NCI-H2196 treated with DMSO at 0.1 percent for 48 hours (cell line): ENCODE measurements around the gene RAD51B.
A peak's percentile ranks its signal among the peaks of the same experiment; 100 is the strongest.

ENCODE experiments used
- DNase-seq: peaks from one replicate; lab custom pipeline; 2025; ENCODE audit not compliant: unreplicated experiment; lab: John Stamatoyannopoulos, UW

The RAD51B gene

DNA sequence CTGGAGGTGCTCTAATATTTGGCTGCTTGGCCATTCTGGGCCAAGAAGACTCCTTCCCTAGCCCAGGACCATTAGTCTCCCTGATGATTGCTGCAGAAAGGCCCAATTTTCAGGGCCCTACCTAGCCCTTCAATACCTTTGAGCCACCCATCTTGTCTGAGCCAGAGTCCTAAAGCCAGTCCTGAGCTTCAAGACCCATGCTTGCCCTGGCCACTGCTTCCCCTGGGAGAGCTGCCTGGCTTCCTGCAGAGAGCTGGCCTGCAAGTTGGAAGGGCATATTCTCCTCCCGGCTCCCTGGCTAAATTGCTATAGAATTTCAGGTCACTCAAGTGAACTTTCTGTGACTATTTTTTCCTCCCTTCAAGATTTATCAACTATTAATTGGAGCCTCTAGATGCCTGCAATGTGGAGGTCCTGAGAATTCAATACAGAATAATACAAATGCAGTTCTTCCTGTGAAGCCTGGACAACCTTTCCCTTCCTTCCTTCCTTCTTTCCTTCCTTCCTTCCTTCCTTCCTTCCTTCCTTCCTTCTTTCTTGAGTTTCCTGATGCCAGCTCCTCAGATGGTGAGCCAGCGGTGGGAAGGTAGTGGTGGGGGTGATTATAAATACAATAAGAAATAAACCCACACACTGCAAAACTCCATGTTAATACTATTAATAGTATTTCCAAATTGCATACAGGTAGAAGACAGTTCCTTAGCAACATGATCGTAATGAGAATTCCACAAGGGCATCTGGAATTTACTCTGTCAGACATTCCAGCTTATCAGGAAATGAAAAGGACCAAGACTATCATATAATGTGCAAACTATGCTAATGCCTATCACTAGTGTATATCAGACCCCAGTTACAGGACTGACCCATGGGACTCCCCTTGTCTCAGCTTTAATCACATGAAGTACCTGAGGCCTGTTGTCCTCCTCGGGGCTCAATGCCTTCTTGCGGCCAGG, 865.2 kb downstream of the RAD51B start:
- DNase-seq = no peak

DNA sequence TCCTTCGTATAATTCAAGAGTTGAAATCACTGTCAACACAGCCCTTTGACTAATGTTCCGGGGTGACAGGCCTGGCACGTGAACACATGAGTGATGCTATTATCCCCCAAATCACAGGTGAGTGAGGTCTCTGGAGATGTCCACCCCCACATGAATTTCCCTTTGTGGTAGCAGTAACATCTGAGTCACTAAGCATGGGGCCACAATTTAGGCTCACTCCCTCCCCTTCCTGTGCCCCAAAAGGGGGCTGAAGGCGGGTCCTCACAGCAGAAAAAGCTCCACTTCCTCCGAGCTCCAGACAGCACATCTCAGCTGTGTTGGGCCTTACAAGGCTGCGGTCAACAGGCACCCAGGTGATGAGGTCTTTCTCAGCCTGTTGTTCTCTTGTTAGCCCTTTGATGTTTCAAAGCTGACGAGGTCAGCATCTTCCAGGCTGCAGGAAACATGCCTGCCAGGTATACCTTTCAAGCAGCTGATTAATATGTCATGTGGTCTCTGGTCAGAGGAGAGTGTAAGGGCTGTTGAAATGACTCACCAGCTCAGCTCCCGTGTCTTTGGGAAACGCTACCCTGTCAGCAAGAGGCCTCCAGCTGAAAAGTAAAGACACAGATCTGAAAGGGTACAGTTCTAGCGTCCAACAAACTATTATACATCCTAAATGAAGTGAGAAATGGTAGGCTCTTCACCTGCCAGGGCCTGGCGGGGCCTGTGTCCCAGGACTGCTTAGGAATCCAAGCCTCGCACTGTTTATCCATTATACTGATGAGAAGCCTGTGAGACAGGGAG, 866.0 kb downstream of the RAD51B start:
- peak; percentile 46 for DNase-seq

DNA sequence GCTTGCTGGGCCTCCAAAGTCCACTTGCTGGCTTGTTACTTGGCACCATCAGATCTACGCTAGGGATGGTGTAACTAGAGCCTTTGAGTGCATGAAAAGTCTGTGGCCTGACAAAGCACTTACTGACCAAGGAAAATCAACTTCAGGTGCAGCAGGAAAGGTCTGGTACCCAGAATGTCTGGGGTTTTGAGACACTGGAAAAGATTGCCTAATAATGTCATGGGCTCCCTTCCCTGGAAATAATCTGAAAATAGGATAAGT, 866.6 kb downstream of the RAD51B start:
- no peak for DNase-seq

DNA sequence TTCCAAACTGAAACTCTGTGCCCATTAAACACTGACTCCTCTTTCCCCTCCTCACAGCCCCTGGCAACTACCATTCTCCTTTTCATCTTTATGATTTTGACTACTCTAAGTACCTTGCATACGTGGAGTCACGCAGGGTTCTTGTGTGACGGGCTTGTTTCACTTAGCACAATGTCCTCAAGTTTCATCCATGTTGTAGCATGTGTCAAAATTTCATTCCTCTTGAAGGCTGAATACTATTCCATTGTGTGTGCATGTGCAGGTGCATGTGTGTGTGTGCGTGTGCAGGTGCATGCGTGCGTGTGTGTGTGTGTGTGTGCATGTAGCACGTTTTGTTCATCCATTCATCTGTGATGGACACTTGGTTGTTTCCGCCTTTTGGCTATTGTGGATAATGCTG, 867.1 kb downstream of the RAD51B start:
- no peak for DNase-seq

- no peak for DNase-seq
Observed at GRCh38 chr14:68687746-68688145, 868.2 kb downstream of the RAD51B start.

GRCh38 chr14:68688872-68689371, 869.3 kb downstream of the RAD51B start:
- no peak for DNase-seq

DNA sequence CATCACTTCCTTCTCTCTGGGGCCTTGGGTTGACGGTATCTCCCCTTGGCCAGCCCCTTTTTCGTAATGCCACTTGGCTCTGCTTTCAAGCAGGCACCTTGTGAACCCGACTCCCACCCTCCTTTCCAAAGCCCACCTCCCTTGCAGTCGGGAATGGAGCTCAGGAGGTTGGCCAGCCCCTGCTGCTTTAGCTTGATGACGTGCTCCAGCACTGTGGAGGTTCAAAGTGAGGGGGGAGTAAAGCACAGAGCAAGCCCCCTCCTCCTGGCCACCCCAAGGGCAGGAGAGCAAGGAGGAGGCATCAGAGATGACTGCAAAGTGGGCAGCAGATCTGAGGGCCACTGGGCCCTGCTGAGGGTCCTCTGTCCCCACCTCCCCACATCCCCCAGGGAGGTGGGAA, 869.9 kb downstream of the RAD51B start:
- DNase-seq = no peak

GRCh38 chr14:68690089-68690958, 870.7 kb downstream of the RAD51B start:
- no peak for DNase-seq

DNA sequence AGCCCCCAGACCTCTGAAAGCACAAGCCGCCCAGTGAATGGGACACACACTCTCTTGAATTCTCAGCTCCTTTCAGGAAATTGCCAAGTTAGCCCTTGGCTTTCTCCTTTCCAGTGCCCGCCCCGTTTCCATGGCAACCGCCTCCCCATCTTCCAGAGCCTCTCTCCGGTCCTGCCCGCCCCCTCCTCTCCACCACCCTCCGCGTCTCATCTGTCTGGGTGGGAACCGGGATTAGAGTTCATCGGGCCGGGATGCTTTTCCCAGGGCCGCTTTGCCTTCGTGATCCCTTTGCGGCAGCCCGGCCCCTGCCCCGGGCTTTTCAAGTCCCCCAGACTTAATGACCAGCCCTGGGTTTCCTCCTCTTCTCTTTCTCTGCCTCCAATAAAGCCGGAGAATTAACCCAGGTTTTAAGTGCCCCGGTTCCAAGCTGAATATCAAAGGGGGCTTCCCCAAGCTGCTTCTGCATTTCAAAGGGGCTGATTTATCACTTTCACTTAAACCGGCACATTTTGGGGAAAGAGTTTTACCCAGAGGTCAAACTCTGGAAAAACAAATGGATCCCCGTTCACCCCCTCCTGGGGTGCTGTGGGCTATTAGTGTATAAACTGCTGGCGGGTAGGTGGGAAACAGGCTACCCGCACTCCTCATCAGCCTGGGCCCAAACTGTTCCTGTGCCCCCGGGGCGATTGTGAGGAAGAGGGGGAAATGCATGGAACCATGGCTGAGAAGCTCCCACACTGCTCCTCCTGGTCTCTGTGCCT, 871.6 kb downstream of the RAD51B start:
- DNase-seq = no peak

- no peak for DNase-seq
Observed at GRCh38 chr14:68691792-68692118, 872.2 kb downstream of the RAD51B start.

DNA sequence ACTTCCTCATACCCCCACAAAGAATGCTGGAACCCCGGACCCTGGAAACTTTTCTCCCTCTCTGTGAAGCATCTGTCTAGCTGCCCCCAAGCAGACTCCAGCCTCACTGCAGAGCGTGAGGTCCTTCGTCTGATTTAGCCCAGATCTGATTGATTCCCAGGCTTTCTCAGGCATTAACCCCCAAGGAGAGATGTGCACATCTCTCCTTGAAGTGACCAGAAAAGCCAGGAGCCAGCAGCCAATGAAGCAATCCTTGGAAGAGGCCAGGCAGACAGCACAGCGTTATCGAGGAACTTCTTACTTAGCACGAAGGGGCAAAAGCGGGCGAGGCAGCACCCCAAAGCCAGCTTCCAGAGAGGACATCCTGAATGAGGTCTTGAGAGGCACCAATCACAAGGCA, 872.6 kb downstream of the RAD51B start:
- DNase-seq = no peak

DNA sequence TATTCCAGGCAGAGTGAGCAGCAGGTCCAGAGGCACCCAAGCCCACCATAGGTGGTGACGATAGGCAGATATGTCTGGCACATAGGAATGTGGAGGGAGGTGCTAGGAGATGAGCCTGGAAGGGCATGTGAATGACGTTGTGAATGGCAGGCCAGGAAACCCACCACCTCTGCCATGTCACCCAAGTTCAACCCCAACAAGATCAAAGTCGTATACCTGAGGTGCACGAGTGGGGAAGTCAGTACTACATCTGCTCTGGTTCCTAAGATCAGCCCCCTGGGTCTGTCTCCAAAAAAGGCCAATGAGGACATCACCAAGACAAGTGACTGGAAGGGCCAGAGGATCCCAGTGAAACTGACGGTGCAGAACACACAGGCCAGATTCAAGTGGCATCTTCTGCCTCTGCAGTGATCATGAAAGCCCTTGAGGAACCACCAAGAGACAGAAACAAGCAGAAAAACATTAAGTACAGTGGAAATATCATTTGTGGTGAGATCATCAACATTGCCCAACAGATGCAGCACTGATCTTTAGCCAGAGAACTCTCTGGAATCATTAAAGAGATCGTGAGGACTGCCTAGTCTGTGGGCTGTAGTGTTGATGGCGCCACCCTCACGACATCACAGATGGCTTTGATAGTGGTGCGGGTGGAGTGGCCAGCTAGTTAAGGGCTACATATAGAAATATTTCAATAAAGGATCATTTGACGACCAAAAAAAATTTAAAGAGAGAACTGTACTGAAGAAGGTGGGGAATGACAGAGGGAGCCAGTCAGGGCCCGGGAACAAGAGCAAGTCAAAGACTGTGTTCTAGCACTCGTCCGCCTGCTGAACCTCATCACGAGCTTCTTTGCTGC, 873.6 kb downstream of the RAD51B start:
- DNase-seq = no peak

GRCh38 chr14:68693926-68694325, 874.3 kb downstream of the RAD51B start:
- DNase-seq = no peak

DNA sequence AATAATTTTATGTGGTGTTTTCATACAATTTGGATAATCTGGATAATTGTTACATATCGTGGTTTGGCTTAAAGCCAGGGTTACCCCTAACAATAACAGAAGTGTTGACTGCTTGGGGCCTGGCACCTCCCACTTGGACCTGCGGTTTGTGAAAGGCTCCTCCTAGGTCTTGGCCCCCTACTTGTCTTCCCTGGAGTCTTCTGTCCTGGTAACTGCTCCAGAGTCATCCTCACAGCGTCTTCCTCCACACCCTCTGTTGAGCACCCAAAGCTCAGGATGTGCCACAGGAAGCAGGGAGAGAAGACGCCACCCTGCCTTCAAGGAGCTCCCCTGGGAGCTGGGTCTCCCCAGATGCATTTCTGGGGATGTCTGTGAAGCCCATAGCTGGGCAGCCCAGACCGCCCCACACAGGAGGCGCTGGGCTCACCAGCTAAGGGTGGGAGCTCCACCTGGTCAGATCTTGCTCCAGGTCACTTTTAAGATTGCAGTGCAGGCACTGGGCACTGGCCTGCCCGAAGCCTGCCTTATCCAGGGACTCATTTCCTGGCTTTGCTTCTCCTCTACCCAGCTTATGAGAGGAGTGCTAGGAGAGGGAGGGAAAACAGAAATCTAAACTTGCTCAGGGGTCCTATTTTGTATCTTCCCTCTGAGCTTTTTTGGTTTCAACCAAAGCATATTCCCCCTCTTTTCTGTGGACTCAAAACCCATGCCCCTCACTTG, 875.1 kb downstream of the RAD51B start:
- DNase-seq = no peak

- no peak for DNase-seq
Observed at GRCh38 chr14:68695326-68695768, 875.8 kb downstream of the RAD51B start.

- no peak for DNase-seq
Observed at GRCh38 chr14:68695856-68696255, 876.3 kb downstream of the RAD51B start.

DNA sequence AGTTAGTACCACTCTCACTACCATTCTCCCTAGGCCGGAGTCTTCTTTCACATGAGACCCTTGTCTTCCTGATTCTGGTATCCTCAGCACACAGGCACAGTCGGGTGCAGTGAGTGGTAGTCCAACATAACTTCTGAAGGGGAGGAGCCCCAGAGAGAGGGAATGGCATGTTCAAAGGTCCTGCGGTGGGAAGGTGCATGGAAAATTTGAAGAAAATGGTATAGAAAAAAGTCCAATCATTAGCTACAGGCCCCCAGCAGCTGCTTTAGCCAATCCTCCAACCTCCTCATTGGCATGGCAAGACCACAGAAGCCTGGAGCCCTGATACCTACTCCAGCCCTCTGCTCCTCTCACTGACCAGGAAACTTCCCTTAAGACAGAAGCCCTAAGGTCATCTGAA, 876.7 kb downstream of the RAD51B start:
- DNase-seq = no peak

DNA sequence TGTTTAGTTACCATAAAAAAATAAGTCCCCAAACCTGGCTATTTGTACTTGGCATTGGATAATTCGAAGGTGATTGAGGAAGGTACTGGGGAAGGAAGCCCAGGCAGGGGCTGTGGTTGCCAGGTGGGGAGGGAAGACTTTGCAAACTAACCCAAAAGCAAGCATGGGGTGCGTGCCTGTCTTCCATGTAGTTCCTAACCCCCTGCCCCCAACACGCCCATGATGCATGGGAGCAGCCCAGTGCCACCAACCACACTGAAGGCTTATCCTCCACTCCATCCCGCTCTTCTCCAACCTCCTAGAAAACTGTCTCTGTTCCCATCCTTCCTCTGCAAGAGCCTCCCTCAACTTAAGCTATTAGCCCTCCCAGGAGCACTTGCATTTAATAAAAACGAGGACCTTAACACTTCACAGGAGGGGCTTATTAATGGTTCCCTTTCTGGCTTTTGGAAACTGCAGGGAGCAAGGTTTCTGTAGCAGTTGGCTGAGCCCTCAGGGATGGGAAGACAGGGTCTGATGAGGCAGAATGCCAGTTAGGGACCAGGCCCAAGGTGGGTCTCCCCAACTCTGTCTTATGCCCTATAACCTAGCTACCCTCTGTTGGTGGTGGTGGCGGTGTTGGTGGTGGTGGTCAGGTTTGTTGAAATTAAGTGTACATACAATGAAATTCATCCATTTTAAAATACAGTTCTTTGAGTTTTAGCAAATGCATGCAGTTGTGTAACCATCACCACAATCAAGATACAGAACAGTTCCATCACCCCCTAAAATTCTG, 877.3 kb downstream of the RAD51B start:
- no peak for DNase-seq
